GM18951 (cell line): Measurements from ENCODE around the gene WDR45.

ENCODE experiments used
- POLR2A ChIP-seq: IDR thresholded peaks from 4 replicates; pipeline ENCODE4 v1.6.1; 2011; ENCODE audit warnings: mild to moderate bottlenecking; ENCODE audit not compliant: insufficient read length, insufficient read depth; ENCODE audit errors: extremely low read depth
- in situ Hi-C: fragments of 300-500 bp; cut with MboI; formaldehyde crosslinking; loops from one replicate; pipeline ENCODE4 v1.12.0; 2022; ENCODE audit warnings: low sequenced_read_pairs, mixed read lengths, inconsistent platforms; ENCODE audit not compliant: unreplicated experiment

WDR45 gene

GRCh38 chrX:49043220-49043986 is 36.3 kb downstream of the WDR45 start, which contains the start of gene TFE3:
Gene TFE3 (minus strand): TSS chrX:49043357. CDS start chrX:49043226, 131 bp downstream.
- in situ Hi-C loops, result no loop called here
- TF ChIP-seq POLR2A, result peak; percentile 36

GRCh38 chrX:49042581-49043219 is 37.0 kb downstream of the WDR45 start:
- in situ Hi-C loops, result no loop called here
- no peak for TF ChIP-seq POLR2A

GRCh38 chrX:49041744-49042580 is 37.7 kb downstream of the WDR45 start:
- no peak for TF ChIP-seq POLR2A
- in situ Hi-C loops, result no loop called here

GRCh38 chrX:49040376-49040955 is 39.2 kb downstream of the WDR45 start:
- in situ Hi-C loops, result no loop called here
- no peak for TF ChIP-seq POLR2A

GRCh38 chrX:49039598-49040375 is 39.9 kb downstream of the WDR45 start:
- TF ChIP-seq POLR2A, result no peak
- in situ Hi-C loops, result no loop called here

- TF ChIP-seq POLR2A, result no peak
- in situ Hi-C loops, result no loop called here
Measured at GRCh38 chrX:49037883-49038475, 41.7 kb downstream of the WDR45 start.

GRCh38 chrX:49030283-49030682 is 49.4 kb downstream of the WDR45 start:
- in situ Hi-C loops, result no loop called here
- no peak for TF ChIP-seq POLR2A

GRCh38 chrX:49029876-49030275 is 49.8 kb downstream of the WDR45 start:
- in situ Hi-C loops, result no loop called here
- TF ChIP-seq POLR2A, result no peak
